Measurements from ENCODE around the gene FEN1.

- TF ChIP-seq CTCF (IDR thresholded peaks at IDR 0.05; ENCODE audit: low read depth, low read length, poor library complexity, severe bottlenecking) (peak; percentile 57), EZH2phosphoT487 (IDR thresholded peaks at IDR 0.05; ENCODE audit: borderline replicate concordance, low read length) (no peak)
Measured at GRCh38 chr11:61747967-61748285, 44.8 kb upstream of the FEN1 start.
